ENCODE data around the gene ZSCAN22. TPM values are rescaled to one million over a fixed set of nuclear protein-coding genes. Genes with fewer than 3 reads are reported as not detected.

Gene ZSCAN22
- total and polyA plus RNA-seq, 2 experiments from 2014 or later: 2.0 to 2.2 TPM

- no peaks in the 10 kb centered on the region for H4K20me1 ChIP-seq (ENCODE audit: insufficient read depth, poor library complexity, severe bottlenecking)
- H2AFZ ChIP-seq: peak within 1 kb of the TSS; percentile 70
- no peaks in the 10 kb centered on the region for H3K9me3 ChIP-seq (ENCODE audit: low read depth)
- TF ChIP-seq EZH2phosphoT487 (IDR thresholded peaks at IDR 0.05; ENCODE audit: low read depth, severe bottlenecking, unreplicated experiment) (no peak), EZH2 (IDR thresholded peaks at IDR 0.05; ENCODE audit: borderline replicate concordance) (no peak), CTCF (IDR thresholded peaks at IDR 0.05; ENCODE audit: poor library complexity) (no peak)
- peak within 1 kb of the TSS; percentile 88 for H3K27ac ChIP-seq
- peaks cover 59% of the 10 kb centered on the region for H3K79me2 ChIP-seq
- H3K4me1 ChIP-seq (ENCODE audit: insufficient read depth): peaks cover 6% of the 10 kb centered on the region
- H3K4me3 ChIP-seq: peak within 1 kb of the TSS; percentile 53
- no peaks in the 10 kb centered on the region for H3K36me3 ChIP-seq (replicated peaks; ENCODE audit: insufficient read depth, low read depth)
- H3K27me3 ChIP-seq: no peaks in the 10 kb centered on the region
- H3K4me2 ChIP-seq: peak within 1 kb of the TSS; percentile 88
- WGBS (ENCODE audit: low lambda C conversion rate, missing lambda C conversion rate): under 1% methylated on average over 42 of the region's 42 CpGs
- peak; percentile 99 for DNase-seq (ENCODE audit: low spot score)
- no peaks in the 10 kb centered on the region for H3K9me2 ChIP-seq (replicated peaks; ENCODE audit: insufficient read depth)
These were observed 48.2 kb upstream of the ZSCAN22 start, which contains the start of gene ZNF8 for GRCh38 chr19:58278541-58279041. Gene ZNF8, plus strand, starts transcription at chr19:58278955. Its CDS starts 127 bp downstream, at chr19:58279082.

- no peaks in the 10 kb centered on the region for H3K27me3 ChIP-seq
- H4K20me1 ChIP-seq (ENCODE audit: insufficient read depth, poor library complexity, severe bottlenecking): no peaks in the 10 kb centered on the region
- peak overlapping the region; percentile 53 for H3K4me3 ChIP-seq
- H3K36me3 ChIP-seq (replicated peaks; ENCODE audit: insufficient read depth, low read depth): no peaks in the 10 kb centered on the region
- H3K9me3 ChIP-seq (ENCODE audit: low read depth): no peaks in the 10 kb centered on the region
- H2AFZ ChIP-seq: peak overlapping the region; percentile 44
- TF ChIP-seq EZH2 (IDR thresholded peaks at IDR 0.05; ENCODE audit: borderline replicate concordance): no peak
- H3K9me2 ChIP-seq (replicated peaks; ENCODE audit: insufficient read depth): no peaks in the 10 kb centered on the region
- peak; percentile 80 for DNase-seq (ENCODE audit: low spot score)
- H3K27ac ChIP-seq: peak overlapping the region; percentile 88
- H3K79me2 ChIP-seq: peaks cover 66% of the 10 kb centered on the region
- WGBS (ENCODE audit: low lambda C conversion rate, missing lambda C conversion rate): 4% methylated on average over 56 of the region's 60 CpGs
- peaks cover 6% of the 10 kb centered on the region for H3K4me1 ChIP-seq (ENCODE audit: insufficient read depth)
- H3K4me2 ChIP-seq: peak overlapping the region; percentile 88
These were observed 47.5 kb upstream of the ZSCAN22 start for GRCh38 chr19:58279042-58279924.

- WGBS (ENCODE audit: low lambda C conversion rate, missing lambda C conversion rate): 64% methylated on average over 4 of the region's 4 CpGs
These were observed 46.9 kb upstream of the ZSCAN22 start for GRCh38 chr19:58279925-58280316.

More at GRCh38 chr19:58279925-58280316, 46.9 kb upstream of the ZSCAN22 start:
- Histone ChIP-seq H2AFZ (no peak overlapping the region), H3K27me3 (no peaks in the 10 kb centered on the region), H3K79me2 (peaks cover 72% of the 10 kb centered on the region), H3K4me1 (ENCODE audit: insufficient read depth) (peaks cover 6% of the 10 kb centered on the region), H3K4me2 (peak overlapping the region; percentile 88), H3K4me3 (peak overlapping the region; percentile 53), H3K36me3 (replicated peaks; ENCODE audit: insufficient read depth, low read depth) (no peaks in the 10 kb centered on the region), H3K27ac (peak overlapping the region; percentile 88), H3K9me3 (ENCODE audit: low read depth) (no peaks in the 10 kb centered on the region), H4K20me1 (ENCODE audit: insufficient read depth, poor library complexity, severe bottlenecking) (peaks cover 3% of the 10 kb centered on the region), H3K9me2 (replicated peaks; ENCODE audit: insufficient read depth) (no peaks in the 10 kb centered on the region)
- DNase-seq (ENCODE audit: low spot score): no peak
- TF ChIP-seq EZH2phosphoT487 (IDR thresholded peaks at IDR 0.05; ENCODE audit: low read depth, severe bottlenecking, unreplicated experiment) (no peak), EZH2 (IDR thresholded peaks at IDR 0.05; ENCODE audit: borderline replicate concordance) (no peak), CTCF (IDR thresholded peaks at IDR 0.05; ENCODE audit: poor library complexity) (no peak)

Data from hepatocyte (in vitro differentiated cells).